Keratinocyte (primary cell): ENCODE measurements around the gene DCTD. TPM values are rescaled to one million over a fixed set of nuclear protein-coding genes. Genes with fewer than 3 reads are reported as not detected.

Experiments used
- DNase-seq: peaks from one replicate; pipeline ENCODE4 v3.0.0-alpha.2; 2011; ENCODE audit warnings: low read depth, missing footprints, low spot score
- FAIRE-seq: peaks from 2 replicates; lab custom pipeline; 2011; peaks lifted over from hg19 to GRCh38; lab: Jason Lieb, UNC
- H2AFZ ChIP-seq: 2 replicates; pipeline ENCODE4 v1.6.0; 2012; ENCODE audit warnings: low read length, control low read depth, inconsistent platforms; ENCODE audit not compliant: control insufficient read depth
- H3K27ac ChIP-seq: 2 replicates; pipeline ENCODE4 v1.5.1; 2011; ENCODE audit warnings: low read length; ENCODE audit not compliant: control insufficient read depth, insufficient read depth
- H3K27me3 ChIP-seq: 3 replicates; pipeline ENCODE4 v1.6.0; 2011; ENCODE audit warnings: low read length; ENCODE audit not compliant: control insufficient read depth, insufficient read depth; ENCODE audit errors: extremely low read depth
- H3K36me3 ChIP-seq, 2 experiments: 2 replicates in 1 of 2; 3 replicates in 1 of 2; pipeline ENCODE4 v1.5.1; 2011; ENCODE audit warnings: low read length in 2 of 2, mild to moderate bottlenecking in 1 of 2; ENCODE audit not compliant: control insufficient read depth in 2 of 2, insufficient read depth in 2 of 2; ENCODE audit errors: extremely low read depth in 1 of 2
- H3K4me1 ChIP-seq: 3 replicates; pipeline ENCODE4 v1.5.1; 2011; ENCODE audit warnings: low read length; ENCODE audit not compliant: control insufficient read depth, insufficient read depth; ENCODE audit errors: extremely low read depth
- H3K4me2 ChIP-seq: 3 replicates; pipeline ENCODE4 v1.6.0; 2011; ENCODE audit warnings: low read depth, low read length; ENCODE audit not compliant: control insufficient read depth, insufficient read depth; ENCODE audit errors: extremely low read depth
- H3K4me3 ChIP-seq, 3 experiments: fragments of 200-600 bp in 1 of 3; sonication (generic) in 1 of 3; 2 replicates in 2 of 3; 3 replicates in 1 of 3; pipeline ENCODE4 v1.5.1; 2011 to 2016; ENCODE audit warnings: low read length in 3 of 3, mild to moderate bottlenecking in 3 of 3, control low read depth in 2 of 3, inconsistent platforms in 1 of 3, low read depth in 1 of 3, mixed read lengths in 1 of 3, mixed run types in 1 of 3, moderate library complexity in 1 of 3; ENCODE audit not compliant: control insufficient read depth in 2 of 3, insufficient read depth in 2 of 3; ENCODE audit errors: extremely low read depth in 1 of 3
- H3K79me2 ChIP-seq: 2 replicates; pipeline ENCODE4 v1.6.0; 2012; ENCODE audit warnings: low read length; ENCODE audit not compliant: control insufficient read depth, insufficient read depth
- H3K9ac ChIP-seq: 3 replicates; pipeline ENCODE4 v1.6.0; 2011; ENCODE audit warnings: low read length; ENCODE audit not compliant: control insufficient read depth, insufficient read depth; ENCODE audit errors: extremely low read depth
- H3K9me1 ChIP-seq: 3 replicates; pipeline ENCODE4 v1.6.0; 2011; ENCODE audit warnings: low read length; ENCODE audit not compliant: control insufficient read depth, insufficient read depth; ENCODE audit errors: extremely low read depth
- H3K9me3 ChIP-seq: 2 replicates; pipeline ENCODE4 v1.5.1; 2012; ENCODE audit warnings: low read depth, low read length; ENCODE audit not compliant: control insufficient read depth
- H4K20me1 ChIP-seq: 3 replicates; pipeline ENCODE4 v1.6.0; 2011; ENCODE audit warnings: low read length; ENCODE audit not compliant: control insufficient read depth, insufficient read depth; ENCODE audit errors: extremely low read depth
- EZH2 ChIP-seq: IDR thresholded peaks from one replicate; pipeline ENCODE4 v1.6.1; 2012; ENCODE audit warnings: inconsistent platforms, mild to moderate bottlenecking, low read length, moderate library complexity
- dilution Hi-C: fragments of 300-500 bp; cut with MboI; formaldehyde crosslinking; loops from one replicate; pipeline ENCODE4 v1.7.0; 2020; ENCODE audit warnings: low sequenced_read_pairs; ENCODE audit not compliant: extremely low pct_ligation_motif_present
- polyA plus RNA-seq, 5 experiments: library from polyadenylated mRNA; depleted of rRNA in 3 of 5; stranded (reverse) in 3 of 5; stranded (forward) in 1 of 5; unstranded in 1 of 5; fragments of >200 nt; gene quantifications; 1 replicate in 1 of 5; 2 replicates in 3 of 5; 3 replicates in 1 of 5; pipeline versions ENCODE4 v1.2.1 to v1.2.3, GENCODE V29; 2011 to 2012; ENCODE audit warnings: missing spikeins in 2 of 5, low read depth in 1 of 5, low replicate concordance in 1 of 5
- TF ChIP-seq, protein P1 (sequence below), 3 experiments: IDR thresholded peaks in 1 of 3; conservative IDR thresholded peaks in 1 of 3; optimal IDR thresholded peaks in 1 of 3; 2 replicates in 2 of 3; 3 replicates in 1 of 3; pipeline versions ENCODE3 to v1.5.1; 2011; ENCODE audit warnings: low read length in 3 of 3, mild to moderate bottlenecking in 3 of 3, moderate library complexity in 2 of 3, control low read depth in 1 of 3, inconsistent platforms in 1 of 3; ENCODE audit not compliant: insufficient read depth in 2 of 3; ENCODE audit errors: extremely low read depth in 1 of 3

The DCTD gene
- polyA plus RNA-seq, 1 donor (not counting 4 experiments of a cell fraction or from before 2014, with no cell fraction given) = 119 TPM

DNA sequence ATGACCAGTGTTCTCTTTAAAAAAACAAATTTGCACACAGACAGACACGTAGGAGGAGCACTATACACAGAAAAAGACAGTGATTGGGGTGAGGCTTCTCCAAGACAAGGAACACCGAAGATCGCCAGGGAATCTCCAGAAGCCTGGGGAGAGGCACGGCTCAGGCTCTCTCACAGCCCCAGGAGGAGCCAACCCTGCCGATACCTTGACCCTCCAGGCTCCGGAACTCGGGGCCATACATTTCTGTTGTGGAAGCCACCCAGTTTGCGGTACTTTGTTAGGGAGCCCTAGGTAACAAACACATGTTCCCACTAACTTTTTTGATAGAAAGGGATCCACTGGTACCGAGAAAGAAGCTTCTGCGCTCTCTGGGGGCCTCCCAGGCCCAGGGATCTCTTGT, 55.8 kb downstream of the DCTD start:
- H3K4me3 ChIP-seq = no peak overlapping the region
- FAIRE-seq = no peak
- no peak overlapping the region for H3K4me2 ChIP-seq
- no peak overlapping the region for H2AFZ ChIP-seq
- H3K79me2 ChIP-seq = no peaks in the 10 kb centered on the region
- DNase-seq = no peak
- no peaks in the 10 kb centered on the region for H4K20me1 ChIP-seq
- dilution Hi-C loops = no loop called here
- peaks cover 13% of the 10 kb centered on the region for H3K4me1 ChIP-seq
- no peaks in the 10 kb centered on the region for H3K27me3 ChIP-seq
- H3K9me3 ChIP-seq = no peaks in the 10 kb centered on the region
- TF ChIP-seq EZH2 = no peak
- TF ChIP-seq, protein P1, sequence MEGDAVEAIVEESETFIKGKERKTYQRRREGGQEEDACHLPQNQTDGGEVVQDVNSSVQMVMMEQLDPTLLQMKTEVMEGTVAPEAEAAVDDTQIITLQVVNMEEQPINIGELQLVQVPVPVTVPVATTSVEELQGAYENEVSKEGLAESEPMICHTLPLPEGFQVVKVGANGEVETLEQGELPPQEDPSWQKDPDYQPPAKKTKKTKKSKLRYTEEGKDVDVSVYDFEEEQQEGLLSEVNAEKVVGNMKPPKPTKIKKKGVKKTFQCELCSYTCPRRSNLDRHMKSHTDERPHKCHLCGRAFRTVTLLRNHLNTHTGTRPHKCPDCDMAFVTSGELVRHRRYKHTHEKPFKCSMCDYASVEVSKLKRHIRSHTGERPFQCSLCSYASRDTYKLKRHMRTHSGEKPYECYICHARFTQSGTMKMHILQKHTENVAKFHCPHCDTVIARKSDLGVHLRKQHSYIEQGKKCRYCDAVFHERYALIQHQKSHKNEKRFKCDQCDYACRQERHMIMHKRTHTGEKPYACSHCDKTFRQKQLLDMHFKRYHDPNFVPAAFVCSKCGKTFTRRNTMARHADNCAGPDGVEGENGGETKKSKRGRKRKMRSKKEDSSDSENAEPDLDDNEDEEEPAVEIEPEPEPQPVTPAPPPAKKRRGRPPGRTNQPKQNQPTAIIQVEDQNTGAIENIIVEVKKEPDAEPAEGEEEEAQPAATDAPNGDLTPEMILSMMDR (optimal IDR thresholded peaks at IDR 0.05 in 1 of 3, IDR thresholded peaks at IDR 0.05 in 1 of 3, conservative IDR thresholded peaks at IDR 0.05 in 1 of 3; ENCODE audit: extremely low read depth in 1 of 3, insufficient read depth in 2 of 3, low read length in 3 of 3) = no peak
- H3K9ac ChIP-seq = no peak overlapping the region
- no peaks in the 10 kb centered on the region for H3K36me3 ChIP-seq
- no peaks in the 10 kb centered on the region for H3K9me1 ChIP-seq
- H3K27ac ChIP-seq = no peak overlapping the region

DNA sequence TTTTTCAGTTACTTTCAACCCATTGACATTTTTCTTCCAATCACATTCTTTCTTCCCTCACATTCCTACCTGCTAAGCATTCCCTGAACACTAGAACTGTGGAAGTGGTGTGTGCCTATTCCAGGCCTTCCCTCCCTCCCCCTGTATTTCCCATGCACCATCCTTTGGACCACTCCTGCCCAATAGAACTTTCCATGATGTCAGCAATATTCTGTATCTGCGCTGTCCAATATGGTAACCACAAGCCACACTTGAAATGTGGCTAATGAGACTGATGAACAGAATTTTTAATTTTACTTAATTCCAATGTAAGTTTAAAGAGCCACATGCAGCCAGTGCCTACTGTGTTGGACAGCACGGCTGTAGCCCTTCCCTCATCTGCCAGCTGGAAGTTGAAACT, 57.5 kb downstream of the DCTD start:
- H4K20me1 ChIP-seq = no peaks in the 10 kb centered on the region
- FAIRE-seq (no peak), DNase-seq (no peak)
- no peak overlapping the region for H3K4me3 ChIP-seq
- no peaks in the 10 kb centered on the region for H3K27me3 ChIP-seq
- H3K9ac ChIP-seq = no peak overlapping the region
- no peak overlapping the region for H3K4me2 ChIP-seq
- no peaks in the 10 kb centered on the region for H3K9me3 ChIP-seq
- H3K27ac ChIP-seq = no peak overlapping the region
- no peaks in the 10 kb centered on the region for H3K9me1 ChIP-seq
- TF ChIP-seq, protein P1 (optimal IDR thresholded peaks at IDR 0.05 in 1 of 3, IDR thresholded peaks at IDR 0.05 in 1 of 3, conservative IDR thresholded peaks at IDR 0.05 in 1 of 3; ENCODE audit: extremely low read depth in 1 of 3, insufficient read depth in 2 of 3, low read length in 3 of 3) = no peak
- TF ChIP-seq EZH2 = no peak
- no peaks in the 10 kb centered on the region for H3K79me2 ChIP-seq
- dilution Hi-C loops = no loop called here
- H3K4me1 ChIP-seq = peaks cover 13% of the 10 kb centered on the region
- H2AFZ ChIP-seq = no peak overlapping the region
- H3K36me3 ChIP-seq = no peaks in the 10 kb centered on the region
